Ishikawa (cell line): Measurements from ENCODE around the gene TBC1D14.
A peak's percentile ranks its signal among the peaks of the same experiment; 100 is the strongest.

Experiments used
- CEBPB ChIP-seq: IDR thresholded peaks from 2 replicates; pipeline ENCODE4 v1.6.1; 2012
- CREB1 ChIP-seq: IDR thresholded peaks from 2 replicates; pipeline ENCODE4 v1.6.1; 2012; ENCODE audit warnings: low read depth
- EGR1 ChIP-seq: IDR thresholded peaks from 2 replicates; pipeline ENCODE4 v1.6.1; 2012
- EP300 ChIP-seq: IDR thresholded peaks from 2 replicates; pipeline ENCODE4 v1.6.1; 2012; ENCODE audit warnings: borderline replicate concordance
- FOXM1 ChIP-seq: IDR thresholded peaks from 2 replicates; pipeline ENCODE4 v1.6.1; 2012; ENCODE audit warnings: low read depth, borderline replicate concordance
- NFIC ChIP-seq: IDR thresholded peaks from 2 replicates; pipeline ENCODE4 v1.6.1; 2012
- RAD21 ChIP-seq: IDR thresholded peaks from 2 replicates; pipeline ENCODE4 v1.6.1; 2012; ENCODE audit warnings: low read depth
- REST ChIP-seq: IDR thresholded peaks from 2 replicates; pipeline ENCODE4 v1.6.1; 2012; ENCODE audit warnings: low read depth, mild to moderate bottlenecking
- TAF1 ChIP-seq: IDR thresholded peaks from 2 replicates; pipeline ENCODE4 v1.6.1; 2012; ENCODE audit warnings: low read depth, mild to moderate bottlenecking
- TCF12 ChIP-seq: IDR thresholded peaks from 2 replicates; pipeline ENCODE4 v1.6.1; 2012; ENCODE audit warnings: low read depth
- TEAD4 ChIP-seq: IDR thresholded peaks from 2 replicates; pipeline ENCODE4 v1.6.1; 2012
- YY1 ChIP-seq: IDR thresholded peaks from 2 replicates; pipeline ENCODE4 v1.6.1; 2012; ENCODE audit warnings: low read depth
- ZBTB7A ChIP-seq: IDR thresholded peaks from 2 replicates; pipeline ENCODE4 v1.6.1; 2012; ENCODE audit warnings: low read depth
- TF ChIP-seq, protein P1 (sequence below): IDR thresholded peaks from 2 replicates; pipeline ENCODE4 v1.6.1; 2012
- TF ChIP-seq, protein P2 (sequence below): IDR thresholded peaks from 2 replicates; pipeline ENCODE4 v1.6.1; 2012

TBC1D14 gene

DNA sequence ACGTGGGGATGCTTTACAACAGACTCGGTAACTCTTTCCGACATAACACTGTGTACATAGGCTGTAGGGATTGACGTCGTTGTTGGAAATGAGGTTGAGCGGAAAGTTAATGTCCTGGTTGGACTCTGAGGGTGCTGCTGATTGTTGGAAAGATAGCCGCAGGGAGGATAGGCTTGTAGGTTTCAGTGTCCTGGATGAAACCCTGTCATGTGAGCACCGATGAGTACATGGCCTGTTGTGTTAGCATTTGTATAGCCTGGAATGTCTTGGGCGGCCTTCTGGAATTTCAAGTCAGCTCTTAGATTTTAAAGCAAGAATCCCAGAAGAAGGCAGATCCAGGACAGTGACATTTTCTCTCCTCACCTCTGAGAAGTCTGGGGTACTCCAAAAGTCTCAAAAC is 63.3 kb downstream of the TBC1D14 start:
- TF ChIP-seq, protein P1, sequence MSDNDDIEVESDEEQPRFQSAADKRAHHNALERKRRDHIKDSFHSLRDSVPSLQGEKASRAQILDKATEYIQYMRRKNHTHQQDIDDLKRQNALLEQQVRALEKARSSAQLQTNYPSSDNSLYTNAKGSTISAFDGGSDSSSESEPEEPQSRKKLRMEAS = no peak
- TF ChIP-seq TAF1 (no peak), FOXM1 (no peak)

DNA sequence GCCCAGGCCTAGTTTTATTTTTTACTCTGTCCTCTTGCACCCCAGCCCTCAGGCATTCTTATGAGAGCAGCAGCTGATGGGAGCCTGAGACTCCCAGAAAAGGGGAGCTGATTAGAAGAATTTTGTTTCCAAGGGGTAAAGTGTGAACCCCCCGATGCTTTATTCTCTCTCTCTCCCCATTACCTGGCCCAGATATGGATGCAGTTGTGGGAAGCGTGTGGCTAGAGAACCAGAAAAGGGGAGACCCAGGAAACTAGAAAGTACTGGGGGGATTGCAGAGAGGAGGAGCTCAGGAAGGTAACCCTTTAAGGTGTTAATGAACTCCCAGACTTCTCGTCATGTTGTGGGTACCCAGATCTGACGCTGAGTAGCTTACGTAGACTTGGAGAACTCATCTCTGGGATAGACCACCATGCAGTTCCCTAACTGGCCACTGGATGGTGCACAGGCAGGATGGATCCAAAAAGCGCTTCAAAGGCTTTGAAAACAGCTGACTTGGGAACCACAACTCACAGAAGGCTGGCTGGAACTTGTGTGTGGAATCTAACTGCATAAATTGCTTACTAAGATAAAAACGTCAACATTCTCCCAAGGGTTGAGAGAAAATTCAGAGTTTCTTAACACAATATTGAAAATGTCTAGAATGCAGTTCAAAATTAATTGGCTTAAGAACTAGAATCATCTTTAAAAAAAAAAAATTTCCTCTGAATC is 64.7 kb downstream of the TBC1D14 start:
- TF ChIP-seq CEBPB (no peak), FOXM1 (no peak), TCF12 (no peak), EGR1 (no peak), RAD21 (peak; percentile 72), TAF1 (no peak)

DNA sequence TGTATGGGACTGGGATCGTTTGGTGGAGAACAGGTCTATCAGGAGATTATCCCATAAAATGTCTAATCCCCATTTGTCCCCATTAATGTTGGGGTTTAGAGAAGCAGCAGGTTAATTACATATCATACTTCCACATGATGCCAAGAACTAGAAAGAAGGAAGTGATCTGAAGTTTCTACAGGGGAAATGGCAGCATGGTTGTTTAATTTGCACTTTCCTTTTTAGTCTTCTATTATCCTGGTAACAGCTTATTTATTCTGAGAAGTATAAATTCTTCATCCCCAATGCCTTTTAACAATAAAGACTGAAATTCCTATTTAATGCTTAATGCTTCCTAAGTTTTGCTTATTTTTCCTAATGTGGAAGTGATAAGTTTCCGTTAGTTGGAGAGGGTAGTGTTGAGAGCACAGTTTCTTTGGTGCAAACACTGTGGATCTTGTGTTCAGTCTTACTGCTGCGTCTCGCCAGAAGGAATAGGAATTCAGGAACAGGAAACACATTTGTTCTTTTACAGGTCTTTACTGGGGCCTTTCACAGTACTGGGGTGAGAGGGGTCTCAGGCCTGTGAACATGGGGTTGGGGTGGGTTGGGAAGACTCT is 74.0 kb downstream of the TBC1D14 start:
- TF ChIP-seq TCF12 (no peak), ZBTB7A (no peak), TEAD4 (no peak), TAF1 (no peak), REST (no peak)
- TF ChIP-seq, protein P2, sequence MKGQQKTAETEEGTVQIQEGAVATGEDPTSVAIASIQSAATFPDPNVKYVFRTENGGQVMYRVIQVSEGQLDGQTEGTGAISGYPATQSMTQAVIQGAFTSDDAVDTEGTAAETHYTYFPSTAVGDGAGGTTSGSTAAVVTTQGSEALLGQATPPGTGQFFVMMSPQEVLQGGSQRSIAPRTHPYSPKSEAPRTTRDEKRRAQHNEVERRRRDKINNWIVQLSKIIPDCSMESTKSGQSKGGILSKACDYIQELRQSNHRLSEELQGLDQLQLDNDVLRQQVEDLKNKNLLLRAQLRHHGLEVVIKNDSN = no peak

DNA sequence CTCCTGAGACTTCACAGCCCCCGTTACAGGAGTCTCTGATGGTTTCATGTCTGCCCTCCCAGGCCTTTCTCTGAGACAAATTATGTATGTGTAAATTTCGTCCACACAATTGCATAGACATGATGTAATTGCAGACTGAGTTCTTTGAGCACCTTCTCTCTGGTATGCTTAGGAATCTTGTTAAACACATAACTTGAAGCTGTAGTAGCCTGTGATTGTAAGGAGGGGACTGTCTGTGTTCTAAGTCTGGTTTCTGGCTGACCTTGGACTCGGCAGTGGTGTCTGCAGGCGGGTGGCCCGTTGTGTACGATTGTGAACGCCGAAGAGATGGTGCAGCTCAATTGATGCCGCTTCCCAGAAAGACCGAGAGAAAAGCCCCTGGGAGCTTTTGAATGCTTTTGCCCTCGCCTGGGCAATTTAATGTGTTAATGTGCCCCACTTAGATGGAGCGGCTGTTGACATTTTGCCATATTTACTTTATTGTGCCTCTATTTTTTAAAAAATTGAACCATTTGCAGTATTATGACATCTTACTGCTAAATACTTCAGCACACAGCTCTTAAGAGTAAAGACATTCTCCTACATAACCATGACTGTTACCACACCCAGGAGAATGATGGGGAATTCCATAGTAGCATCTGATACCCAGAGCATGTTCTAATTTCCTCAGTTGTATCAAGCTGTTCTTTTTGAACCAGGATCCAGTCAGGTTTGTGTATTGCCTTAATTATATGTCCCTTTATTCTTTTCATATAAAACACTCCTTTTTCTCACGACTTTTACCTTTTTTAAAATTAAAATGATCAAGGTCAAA is 75.2 kb downstream of the TBC1D14 start:
- no peak for TF ChIP-seq RAD21
- TF ChIP-seq TEAD4 = no peak
- TF ChIP-seq ZBTB7A = no peak

DNA sequence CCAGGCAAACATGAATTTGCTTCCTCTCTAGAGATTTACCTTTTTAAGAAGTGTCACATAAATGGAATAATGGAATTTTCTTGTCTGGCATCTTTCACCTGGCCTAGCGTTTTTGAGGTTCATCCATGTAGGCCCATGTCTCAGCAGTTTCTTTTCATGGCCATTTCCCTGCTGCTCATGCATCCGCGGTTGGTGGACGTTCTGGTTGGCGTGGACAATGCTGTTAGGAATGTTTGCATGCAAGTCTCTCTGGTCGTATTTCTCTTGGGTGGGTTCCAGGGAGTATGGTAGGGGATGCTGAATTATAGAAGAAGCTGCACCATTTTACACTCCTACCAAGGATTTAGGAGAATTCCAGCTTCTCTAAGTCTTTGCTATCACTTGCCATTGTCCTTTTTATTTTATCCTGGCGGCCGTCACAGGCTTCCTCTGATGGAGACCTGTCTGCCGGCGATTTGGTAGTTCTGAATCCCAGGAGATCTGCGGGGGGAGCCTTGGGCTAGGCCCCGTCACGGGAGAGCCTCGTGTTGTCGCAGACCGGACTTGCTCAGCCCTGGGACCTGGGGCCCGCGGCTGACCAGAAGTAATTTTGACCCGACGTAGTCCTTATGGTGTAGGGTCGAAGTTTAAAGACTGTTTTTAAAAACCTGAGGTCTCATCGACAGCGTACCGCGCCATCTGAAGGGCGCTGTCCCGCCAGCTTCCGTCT is 76.6 kb downstream of the TBC1D14 start:
- no peak for TF ChIP-seq CREB1
- no peak for TF ChIP-seq TEAD4
- TF ChIP-seq FOXM1 = no peak
- no peak for TF ChIP-seq REST
- TF ChIP-seq TAF1 = no peak
- TF ChIP-seq NFIC = no peak
- TF ChIP-seq YY1 = no peak
- no peak for TF ChIP-seq EGR1
- TF ChIP-seq, protein P1 = no peak
- no peak for TF ChIP-seq EP300
- no peak for TF ChIP-seq TCF12
- TF ChIP-seq RAD21 = no peak
- TF ChIP-seq CEBPB = no peak
- no peak for TF ChIP-seq ZBTB7A
- TF ChIP-seq, protein P2 = no peak
